HepG2 (cell line): ENCODE results near the gene EPS8. TPM values are rescaled to one million over a fixed set of nuclear protein-coding genes. Genes with fewer than 3 reads are reported as not detected.

Experiments
- ADNP ChIP-seq: sonication (generic); formaldehyde crosslinking; IDR thresholded peaks from 2 replicates; pipeline ENCODE4 v1.4.0; 2020; ENCODE audit warnings: missing genetic modification reagents
- BRCA1 ChIP-seq: sonication (generic); formaldehyde crosslinking; IDR thresholded peaks from 2 replicates; pipeline ENCODE4 v1.4.0; 2020; ENCODE audit warnings: missing genetic modification reagents
- DMAP1 ChIP-seq: IDR thresholded peaks from 2 replicates; pipeline ENCODE4 v1.6.1; 2016
- HMGA1 ChIP-seq: sonication (generic); formaldehyde crosslinking; conservative IDR thresholded peaks from 2 replicates; pipeline ENCODE4 v1.4.0; 2020; ENCODE audit warnings: missing genetic modification reagents
- IRX3 ChIP-seq: sonication (generic); formaldehyde crosslinking; IDR thresholded peaks from 2 replicates; pipeline ENCODE4 v1.8.1; 2023; ENCODE audit warnings: mild to moderate bottlenecking, low read depth, missing genetic modification reagents, borderline replicate concordance
- NR2F6 ChIP-seq, 2 experiments: IDR thresholded peaks; 2 replicates each; pipeline ENCODE4 v1.6.1; 2016; ENCODE audit warnings: antibody characterized with exemption in 1 of 2, mild to moderate bottlenecking in 1 of 2
- PITX1 ChIP-seq: sonication (generic); formaldehyde crosslinking; IDR thresholded peaks from 2 replicates; pipeline ENCODE4 v1.5.1; 2020; ENCODE audit warnings: mild to moderate bottlenecking, missing genetic modification reagents
- POLR2AphosphoS2 ChIP-seq: IDR thresholded peaks from 2 replicates; pipeline ENCODE4 v1.6.1; 2011; ENCODE audit warnings: low read depth, low read length, improper control_type of control experiment
- POLR2AphosphoS5 ChIP-seq: IDR thresholded peaks from 2 replicates; pipeline ENCODE4 v1.6.1; 2012; ENCODE audit warnings: low read depth, low read length
- RAD21 ChIP-seq: fragments of 450-650 bp; formaldehyde crosslinking; IDR thresholded peaks from 2 replicates; pipeline ENCODE4 v1.5.0; 2020; ENCODE audit warnings: mild to moderate bottlenecking
- SNAPC2 ChIP-seq: sonication (generic); formaldehyde crosslinking; IDR thresholded peaks from 2 replicates; pipeline ENCODE4 v1.8.1; 2022; ENCODE audit warnings: mild to moderate bottlenecking, missing genetic modification reagents
- ZBTB21 ChIP-seq: sonication (generic); formaldehyde crosslinking; IDR thresholded peaks from 2 replicates; pipeline ENCODE4 v1.4.0; 2020; ENCODE audit warnings: missing genetic modification reagents
- ZBTB42 ChIP-seq: sonication (generic); formaldehyde crosslinking; IDR thresholded peaks from 2 replicates; pipeline ENCODE4 v1.5.0; 2020; ENCODE audit warnings: mild to moderate bottlenecking, missing genetic modification reagents
- ZMYM2 ChIP-seq: sonication (generic); formaldehyde crosslinking; IDR thresholded peaks from 2 replicates; pipeline ENCODE4 v1.8.0; 2022; ENCODE audit warnings: mild to moderate bottlenecking, missing genetic modification reagents
- ZNF143 ChIP-seq: sonication (generic); formaldehyde crosslinking; IDR thresholded peaks from 2 replicates; pipeline ENCODE4 v1.4.0; 2020; ENCODE audit warnings: missing genetic modification reagents
- ZNF33A ChIP-seq: sonication (generic); formaldehyde crosslinking; IDR thresholded peaks from 2 replicates; pipeline ENCODE4 v1.5.1; 2020; ENCODE audit warnings: missing genetic modification reagents, mild to moderate bottlenecking, moderate library complexity, borderline replicate concordance
- ZNF644 ChIP-seq: IDR thresholded peaks from 2 replicates; pipeline ENCODE4 v1.6.1; 2016; ENCODE audit warnings: low read depth
- ZNF75D ChIP-seq: sonication (generic); formaldehyde crosslinking; IDR thresholded peaks from 2 replicates; pipeline ENCODE4 v1.8.1; 2023; ENCODE audit warnings: missing genetic modification reagents, mild to moderate bottlenecking, borderline replicate concordance
- ZNF781 ChIP-seq: sonication (generic); formaldehyde crosslinking; IDR thresholded peaks from 2 replicates; pipeline ENCODE4 v1.5.1; 2020; ENCODE audit warnings: borderline replicate concordance, mild to moderate bottlenecking, missing genetic modification reagents; ENCODE audit errors: not compliant biosample characterization
- polyA plus RNA-seq, 8 experiments: library from polyadenylated mRNA; depleted of rRNA in 3 of 8; stranded (reverse) in 7 of 8; unstranded in 1 of 8; fragments of >200 nt; fragmentation: Illumina TruSeq in 4 of 8; extraction: Trizol in 4 of 8; gene quantifications; 2 replicates each; pipeline versions ENCODE4 v1.2.1 to v1.2.3, GENCODE V29; 2011 to 2016; ENCODE audit warnings: low read depth in 4 of 8, missing spikeins in 1 of 8, mixed read lengths in 1 of 8; ENCODE audit not compliant: insufficient read depth in 1 of 8
- total RNA-seq, 5 experiments: library from RNA; depleted of rRNA; stranded (reverse); fragments of >200 nt; fragmentation: Illumina TruSeq; extraction: Trizol; gene quantifications; 2 replicates each; pipeline ENCODE4 v1.2.3, GENCODE V29; 2016; ENCODE audit warnings: low read depth in 1 of 5
- TF ChIP-seq, protein P1 (sequence below): IDR thresholded peaks from 2 replicates; pipeline ENCODE4 v1.4.0; 2020; ENCODE audit warnings: mild to moderate bottlenecking, missing genetic modification reagents
- TF ChIP-seq, protein P2 (sequence below): sonication (generic); formaldehyde crosslinking; IDR thresholded peaks from 2 replicates; pipeline ENCODE4 v1.5.0; 2020; ENCODE audit warnings: missing genetic modification reagents
- TF ChIP-seq, protein P3 (sequence below): sonication (generic); formaldehyde crosslinking; conservative IDR thresholded peaks from 2 replicates; pipeline ENCODE4 v1.4.0; 2020; ENCODE audit warnings: mild to moderate bottlenecking, missing genetic modification reagents, moderate library complexity
- TF ChIP-seq, protein P4 (sequence below): sonication (generic); formaldehyde crosslinking; IDR thresholded peaks from 2 replicates; pipeline ENCODE4 v1.4.0; 2020; ENCODE audit warnings: mild to moderate bottlenecking, missing genetic modification reagents

The EPS8 gene
- total and polyA plus RNA-seq, 2 of the 13 experiments (the other 11 are each of a cell fraction or from before 2014, with no cell fraction given), result 37.1 to 43.4 TPM

DNA sequence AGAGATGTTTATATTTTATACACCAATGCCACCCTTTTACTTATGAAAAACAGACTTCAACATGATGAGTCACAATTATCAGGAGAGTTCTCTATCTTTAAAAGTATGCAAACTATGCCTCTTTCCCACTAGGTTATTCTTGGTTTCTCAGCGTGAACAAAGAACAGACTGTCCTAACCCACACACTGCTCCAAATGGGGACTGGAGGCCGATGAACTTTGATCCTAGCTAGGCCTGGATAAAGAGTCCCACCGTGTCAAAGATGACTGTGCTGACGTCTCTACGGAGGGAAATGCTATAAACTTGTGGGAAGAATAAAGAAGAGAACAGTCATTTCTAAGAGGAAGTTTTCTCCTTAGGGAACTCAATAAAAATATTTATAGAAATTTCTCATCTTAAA is 160.1 kb downstream of the EPS8 start (continued):
- TF ChIP-seq, protein P1, sequence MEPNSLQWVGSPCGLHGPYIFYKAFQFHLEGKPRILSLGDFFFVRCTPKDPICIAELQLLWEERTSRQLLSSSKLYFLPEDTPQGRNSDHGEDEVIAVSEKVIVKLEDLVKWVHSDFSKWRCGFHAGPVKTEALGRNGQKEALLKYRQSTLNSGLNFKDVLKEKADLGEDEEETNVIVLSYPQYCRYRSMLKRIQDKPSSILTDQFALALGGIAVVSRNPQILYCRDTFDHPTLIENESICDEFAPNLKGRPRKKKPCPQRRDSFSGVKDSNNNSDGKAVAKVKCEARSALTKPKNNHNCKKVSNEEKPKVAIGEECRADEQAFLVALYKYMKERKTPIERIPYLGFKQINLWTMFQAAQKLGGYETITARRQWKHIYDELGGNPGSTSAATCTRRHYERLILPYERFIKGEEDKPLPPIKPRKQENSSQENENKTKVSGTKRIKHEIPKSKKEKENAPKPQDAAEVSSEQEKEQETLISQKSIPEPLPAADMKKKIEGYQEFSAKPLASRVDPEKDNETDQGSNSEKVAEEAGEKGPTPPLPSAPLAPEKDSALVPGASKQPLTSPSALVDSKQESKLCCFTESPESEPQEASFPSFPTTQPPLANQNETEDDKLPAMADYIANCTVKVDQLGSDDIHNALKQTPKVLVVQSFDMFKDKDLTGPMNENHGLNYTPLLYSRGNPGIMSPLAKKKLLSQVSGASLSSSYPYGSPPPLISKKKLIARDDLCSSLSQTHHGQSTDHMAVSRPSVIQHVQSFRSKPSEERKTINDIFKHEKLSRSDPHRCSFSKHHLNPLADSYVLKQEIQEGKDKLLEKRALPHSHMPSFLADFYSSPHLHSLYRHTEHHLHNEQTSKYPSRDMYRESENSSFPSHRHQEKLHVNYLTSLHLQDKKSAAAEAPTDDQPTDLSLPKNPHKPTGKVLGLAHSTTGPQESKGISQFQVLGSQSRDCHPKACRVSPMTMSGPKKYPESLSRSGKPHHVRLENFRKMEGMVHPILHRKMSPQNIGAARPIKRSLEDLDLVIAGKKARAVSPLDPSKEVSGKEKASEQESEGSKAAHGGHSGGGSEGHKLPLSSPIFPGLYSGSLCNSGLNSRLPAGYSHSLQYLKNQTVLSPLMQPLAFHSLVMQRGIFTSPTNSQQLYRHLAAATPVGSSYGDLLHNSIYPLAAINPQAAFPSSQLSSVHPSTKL (CRISPR knock-in tag), result peak; percentile 93
- TF ChIP-seq POLR2AphosphoS5, result no peak
- TF ChIP-seq HMGA1, result no peak
- no peak for TF ChIP-seq ZNF781
- TF ChIP-seq BRCA1 (CRISPR knock-in tag), result no peak
- no peak for TF ChIP-seq ZNF143 (CRISPR knock-in tag)
- TF ChIP-seq ADNP (CRISPR knock-in tag), result no peak
- no peak for TF ChIP-seq ZNF75D (CRISPR knock-in tag)
- TF ChIP-seq ZBTB42, result no peak
- TF ChIP-seq SNAPC2 (CRISPR knock-in tag), result no peak
- TF ChIP-seq ZBTB21 (CRISPR knock-in tag), result peak; percentile 73
- TF ChIP-seq POLR2AphosphoS2, result no peak
- peak; percentile 98 for TF ChIP-seq ZNF644 (CRISPR knock-in tag)
- TF ChIP-seq, protein P2, sequence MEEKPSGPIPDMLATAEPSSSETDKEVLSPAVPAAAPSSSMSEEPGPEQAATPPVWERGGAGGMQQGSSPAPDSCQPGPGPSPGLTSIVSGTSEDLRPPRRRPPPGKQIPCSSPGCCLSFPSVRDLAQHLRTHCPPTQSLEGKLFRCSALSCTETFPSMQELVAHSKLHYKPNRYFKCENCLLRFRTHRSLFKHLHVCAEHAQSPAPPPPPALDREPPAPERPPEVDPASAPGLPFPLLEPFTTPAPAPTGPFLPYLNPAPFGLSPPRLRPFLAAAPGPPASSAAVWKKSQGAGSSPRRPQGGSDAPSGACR (CRISPR knock-in tag), result 0 out of 2 replicates have a peak, but pooled peaks have one; percentile 55
- TF ChIP-seq IRX3 (CRISPR knock-in tag), result no peak
- TF ChIP-seq RAD21 (CRISPR knock-in tag), result peak; percentile 29; the same call in 1 of the 2 replicates
- peak; percentile 53; the same call in 1 of the 2 replicates for TF ChIP-seq DMAP1 (CRISPR knock-in tag)
- peak; percentile 23; the same call in 1 of the 2 replicates for TF ChIP-seq PITX1 (CRISPR knock-in tag)
- TF ChIP-seq ZNF33A (CRISPR knock-in tag), result no peak
- TF ChIP-seq NR2F6 (IDR thresholded peaks at IDR 0.05), result no peak
- peak; percentile 63; the same call in 1 of the 2 replicates for TF ChIP-seq NR2F6 (CRISPR knock-in tag; IDR thresholded peaks at IDR 0.05)
- TF ChIP-seq, protein P3, sequence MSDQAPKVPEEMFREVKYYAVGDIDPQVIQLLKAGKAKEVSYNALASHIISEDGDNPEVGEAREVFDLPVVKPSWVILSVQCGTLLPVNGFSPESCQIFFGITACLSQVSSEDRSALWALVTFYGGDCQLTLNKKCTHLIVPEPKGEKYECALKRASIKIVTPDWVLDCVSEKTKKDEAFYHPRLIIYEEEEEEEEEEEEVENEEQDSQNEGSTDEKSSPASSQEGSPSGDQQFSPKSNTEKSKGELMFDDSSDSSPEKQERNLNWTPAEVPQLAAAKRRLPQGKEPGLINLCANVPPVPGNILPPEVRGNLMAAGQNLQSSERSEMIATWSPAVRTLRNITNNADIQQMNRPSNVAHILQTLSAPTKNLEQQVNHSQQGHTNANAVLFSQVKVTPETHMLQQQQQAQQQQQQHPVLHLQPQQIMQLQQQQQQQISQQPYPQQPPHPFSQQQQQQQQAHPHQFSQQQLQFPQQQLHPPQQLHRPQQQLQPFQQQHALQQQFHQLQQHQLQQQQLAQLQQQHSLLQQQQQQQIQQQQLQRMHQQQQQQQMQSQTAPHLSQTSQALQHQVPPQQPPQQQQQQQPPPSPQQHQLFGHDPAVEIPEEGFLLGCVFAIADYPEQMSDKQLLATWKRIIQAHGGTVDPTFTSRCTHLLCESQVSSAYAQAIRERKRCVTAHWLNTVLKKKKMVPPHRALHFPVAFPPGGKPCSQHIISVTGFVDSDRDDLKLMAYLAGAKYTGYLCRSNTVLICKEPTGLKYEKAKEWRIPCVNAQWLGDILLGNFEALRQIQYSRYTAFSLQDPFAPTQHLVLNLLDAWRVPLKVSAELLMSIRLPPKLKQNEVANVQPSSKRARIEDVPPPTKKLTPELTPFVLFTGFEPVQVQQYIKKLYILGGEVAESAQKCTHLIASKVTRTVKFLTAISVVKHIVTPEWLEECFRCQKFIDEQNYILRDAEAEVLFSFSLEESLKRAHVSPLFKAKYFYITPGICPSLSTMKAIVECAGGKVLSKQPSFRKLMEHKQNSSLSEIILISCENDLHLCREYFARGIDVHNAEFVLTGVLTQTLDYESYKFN (CRISPR knock-in tag), result peak; percentile 95
- TF ChIP-seq, protein P4, sequence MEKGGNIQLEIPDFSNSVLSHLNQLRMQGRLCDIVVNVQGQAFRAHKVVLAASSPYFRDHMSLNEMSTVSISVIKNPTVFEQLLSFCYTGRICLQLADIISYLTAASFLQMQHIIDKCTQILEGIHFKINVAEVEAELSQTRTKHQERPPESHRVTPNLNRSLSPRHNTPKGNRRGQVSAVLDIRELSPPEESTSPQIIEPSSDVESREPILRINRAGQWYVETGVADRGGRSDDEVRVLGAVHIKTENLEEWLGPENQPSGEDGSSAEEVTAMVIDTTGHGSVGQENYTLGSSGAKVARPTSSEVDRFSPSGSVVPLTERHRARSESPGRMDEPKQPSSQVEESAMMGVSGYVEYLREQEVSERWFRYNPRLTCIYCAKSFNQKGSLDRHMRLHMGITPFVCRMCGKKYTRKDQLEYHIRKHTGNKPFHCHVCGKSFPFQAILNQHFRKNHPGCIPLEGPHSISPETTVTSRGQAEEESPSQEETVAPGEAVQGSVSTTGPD (CRISPR knock-in tag), result no peak
- no peak for TF ChIP-seq ZMYM2
